Retinal pigment epithelial cell (primary cell): ENCODE results near the gene ARSB.

Source experiments
- DNase-seq: peaks from one replicate; pipeline ENCODE4 v3.0.0-alpha.2; 2010; ENCODE audit warnings: low read depth
- H3K4me3 ChIP-seq: 2 replicates; pipeline ENCODE4 v1.5.1; 2011; ENCODE audit warnings: mild to moderate bottlenecking, low read length, control low read depth, moderate library complexity
- TF ChIP-seq, protein P1 (sequence below): conservative IDR thresholded peaks from 2 replicates; pipeline ENCODE4 v1.5.1; 2011; ENCODE audit warnings: low read depth, low read length, control low read depth, inconsistent platforms

The ARSB gene

DNA sequence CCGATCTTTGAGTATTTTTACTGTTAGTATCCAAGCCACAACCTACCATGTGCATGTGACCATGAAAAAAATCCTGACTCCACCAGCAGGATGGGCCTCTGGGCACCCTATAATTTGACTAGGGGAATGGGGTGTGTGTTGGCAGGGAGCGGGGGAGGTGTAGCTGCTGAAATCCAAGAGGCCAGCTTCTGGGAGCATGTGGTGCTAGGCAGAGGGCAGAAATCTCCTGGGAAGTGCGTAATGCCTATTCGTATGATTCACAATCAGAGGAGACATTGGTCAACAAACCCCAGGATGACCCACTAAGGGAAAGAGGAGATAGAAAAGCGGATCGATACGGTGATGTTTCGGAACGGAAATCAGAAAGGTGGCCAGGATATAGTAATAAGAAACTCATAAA, 149.9 kb downstream of the ARSB start:
- H3K4me3 ChIP-seq: no peak overlapping the region
- TF ChIP-seq, protein P1, sequence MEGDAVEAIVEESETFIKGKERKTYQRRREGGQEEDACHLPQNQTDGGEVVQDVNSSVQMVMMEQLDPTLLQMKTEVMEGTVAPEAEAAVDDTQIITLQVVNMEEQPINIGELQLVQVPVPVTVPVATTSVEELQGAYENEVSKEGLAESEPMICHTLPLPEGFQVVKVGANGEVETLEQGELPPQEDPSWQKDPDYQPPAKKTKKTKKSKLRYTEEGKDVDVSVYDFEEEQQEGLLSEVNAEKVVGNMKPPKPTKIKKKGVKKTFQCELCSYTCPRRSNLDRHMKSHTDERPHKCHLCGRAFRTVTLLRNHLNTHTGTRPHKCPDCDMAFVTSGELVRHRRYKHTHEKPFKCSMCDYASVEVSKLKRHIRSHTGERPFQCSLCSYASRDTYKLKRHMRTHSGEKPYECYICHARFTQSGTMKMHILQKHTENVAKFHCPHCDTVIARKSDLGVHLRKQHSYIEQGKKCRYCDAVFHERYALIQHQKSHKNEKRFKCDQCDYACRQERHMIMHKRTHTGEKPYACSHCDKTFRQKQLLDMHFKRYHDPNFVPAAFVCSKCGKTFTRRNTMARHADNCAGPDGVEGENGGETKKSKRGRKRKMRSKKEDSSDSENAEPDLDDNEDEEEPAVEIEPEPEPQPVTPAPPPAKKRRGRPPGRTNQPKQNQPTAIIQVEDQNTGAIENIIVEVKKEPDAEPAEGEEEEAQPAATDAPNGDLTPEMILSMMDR: no peak
- no peak for DNase-seq

DNA sequence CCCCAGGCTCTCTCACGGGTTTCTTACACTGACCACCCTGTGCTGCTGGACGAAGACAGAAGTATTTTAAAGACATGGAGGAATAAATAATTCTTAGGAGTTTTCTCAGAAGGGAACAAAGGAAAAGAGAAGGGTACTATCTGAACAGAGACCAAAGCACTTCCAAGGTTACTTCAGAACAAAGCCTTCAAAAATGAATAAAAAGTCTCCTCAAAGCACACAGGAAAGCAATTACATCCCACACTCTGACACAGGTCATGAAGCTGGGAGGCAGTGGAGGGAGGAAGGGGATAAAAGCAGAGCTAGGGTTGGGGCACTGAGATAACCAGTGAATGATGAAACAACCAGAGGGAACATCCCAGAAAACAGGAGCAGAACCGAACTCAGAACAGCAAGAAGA, 151.8 kb downstream of the ARSB start:
- no peak overlapping the region for H3K4me3 ChIP-seq
- TF ChIP-seq, protein P1: no peak
- no peak for DNase-seq

DNA sequence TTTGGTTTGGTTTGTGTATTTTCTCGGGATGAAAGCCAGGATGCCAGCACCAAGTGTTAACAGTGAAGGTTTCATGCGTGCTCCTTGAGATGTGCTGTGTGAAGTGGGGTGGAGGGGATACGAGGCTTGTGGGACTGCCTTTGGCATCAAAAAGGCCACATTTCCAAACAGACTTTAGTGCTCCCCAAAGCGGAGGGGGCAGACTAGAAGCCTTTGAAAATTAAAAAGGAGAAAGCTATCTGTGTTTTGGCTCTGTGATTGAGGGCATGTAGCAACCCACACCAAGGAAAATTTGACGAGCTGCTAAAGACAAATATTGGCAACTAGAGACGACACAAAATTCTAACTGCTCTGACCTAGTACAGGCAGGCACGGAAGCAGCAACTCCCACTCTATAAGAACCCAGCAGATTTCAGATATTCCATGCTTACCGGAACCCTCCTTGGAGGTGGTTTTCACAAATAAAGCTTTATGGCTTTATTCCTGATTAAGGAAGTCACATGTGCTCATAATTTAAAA, 154.5 kb downstream of the ARSB start:
- no peak for DNase-seq
- H3K4me3 ChIP-seq: no peak overlapping the region
- TF ChIP-seq, protein P1: no peak

DNA sequence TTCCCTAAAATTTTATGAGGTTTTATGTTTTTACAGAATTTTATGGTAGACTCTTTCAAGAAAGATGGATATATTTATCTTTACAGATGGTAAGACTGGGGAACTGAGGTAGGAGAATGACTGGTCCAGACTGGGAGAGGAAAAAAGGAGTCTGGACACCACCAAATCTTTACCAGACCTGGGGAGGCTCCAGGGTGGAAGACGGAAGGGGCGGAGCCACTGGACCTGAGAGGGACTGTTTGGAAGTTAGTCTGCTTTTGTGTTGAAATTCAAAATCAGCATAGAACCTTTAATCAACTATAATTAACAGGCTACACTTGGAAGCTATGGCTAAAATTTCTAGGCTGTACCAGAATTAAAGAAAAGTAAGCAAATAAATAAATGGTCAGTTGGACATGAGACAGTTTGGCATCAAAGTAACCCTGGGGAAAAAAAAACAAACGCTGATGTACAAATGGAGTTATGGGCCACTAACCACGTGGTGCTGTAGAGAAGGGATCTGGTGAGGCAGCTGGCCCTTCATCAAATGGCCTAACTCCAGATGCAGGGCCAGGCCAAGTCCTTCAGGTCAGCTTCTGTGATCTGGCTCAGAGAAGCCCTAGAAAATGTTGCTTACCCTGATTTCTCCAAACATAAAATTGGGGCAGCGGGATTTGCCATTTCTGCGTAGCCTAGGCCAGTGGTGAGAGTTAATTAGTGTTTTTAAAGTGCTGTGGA, 155.1 kb downstream of the ARSB start:
- H3K4me3 ChIP-seq: no peak overlapping the region
- TF ChIP-seq, protein P1: no peak
- DNase-seq: no peak

- no peak overlapping the region for H3K4me3 ChIP-seq
- no peak for DNase-seq
- TF ChIP-seq, protein P1: no peak
Observed at GRCh38 chr5:78827725-78828124, 157.4 kb downstream of the ARSB start.

DNA sequence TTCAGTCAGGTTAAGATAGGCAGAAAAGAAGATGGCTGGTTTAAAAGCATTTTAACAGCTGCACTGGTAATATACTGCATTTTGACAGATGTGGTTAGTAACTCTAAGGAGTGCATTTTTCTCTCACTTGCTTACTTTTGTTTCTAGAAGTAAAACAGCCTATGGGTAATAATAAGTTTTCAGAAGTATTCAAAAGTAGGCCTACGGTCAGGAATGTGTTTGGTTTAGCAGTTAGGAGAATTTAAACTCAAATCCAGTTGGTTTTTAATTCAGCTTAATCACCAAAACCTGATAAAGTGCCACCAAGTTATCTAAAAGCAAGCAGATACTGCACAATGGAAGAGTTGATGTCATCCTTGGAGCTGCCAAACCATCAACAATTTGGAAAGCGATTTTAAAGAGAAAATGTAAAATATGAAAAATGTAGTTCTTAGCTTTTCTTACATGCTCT, 160.3 kb downstream of the ARSB start:
- DNase-seq: no peak

GRCh38 chr5:78823196-78823595, 161.9 kb downstream of the ARSB start:
- TF ChIP-seq, protein P1: no peak
- H3K4me3 ChIP-seq: no peak overlapping the region
- no peak for DNase-seq

More for the DNA sequence above, 160.3 kb downstream of the ARSB start:
- no peak overlapping the region for H3K4me3 ChIP-seq
- TF ChIP-seq, protein P1: no peak
